Measurements from ENCODE around the gene RIC8B.

The RIC8B gene

DNA sequence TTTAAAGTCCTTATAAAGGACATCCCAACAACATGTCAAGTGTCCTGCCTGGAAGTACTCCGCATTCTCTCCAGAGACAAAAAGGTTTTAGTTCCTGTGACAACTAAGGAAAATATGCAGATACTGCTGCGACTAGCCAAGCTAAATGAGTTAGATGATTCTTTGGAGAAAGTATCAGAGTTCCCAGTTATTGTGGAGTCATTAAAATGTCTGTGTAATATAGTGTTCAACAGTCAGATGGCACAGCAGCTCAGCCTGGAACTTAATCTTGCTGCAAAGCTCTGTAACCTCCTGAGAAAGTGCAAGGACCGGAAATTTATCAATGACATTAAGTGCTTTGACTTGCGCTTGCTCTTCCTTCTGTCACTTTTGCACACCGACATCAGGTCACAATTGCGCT lies 40.2 kb downstream of the RIC8B start:
- DNase-seq: no peak

DNA sequence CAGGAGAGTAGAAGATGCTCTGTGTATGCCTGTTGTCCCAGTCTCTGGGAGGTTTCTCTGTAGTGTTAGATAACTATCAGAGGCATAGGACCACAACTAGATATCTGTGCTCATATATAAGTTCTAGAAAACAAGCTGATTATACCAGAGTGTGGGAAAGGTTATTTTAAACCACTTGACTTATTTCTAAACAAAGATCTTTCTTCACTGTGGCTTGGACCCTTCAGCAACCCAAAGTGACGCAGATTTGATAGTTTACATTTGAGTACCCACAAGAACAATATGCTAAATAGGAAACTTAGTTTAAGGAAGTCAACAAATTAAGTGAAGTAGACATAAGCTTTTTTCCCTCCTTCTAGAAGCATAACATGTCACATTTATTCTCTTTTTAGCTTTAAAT lies 41.3 kb downstream of the RIC8B start:
- no peak for DNase-seq

DNA sequence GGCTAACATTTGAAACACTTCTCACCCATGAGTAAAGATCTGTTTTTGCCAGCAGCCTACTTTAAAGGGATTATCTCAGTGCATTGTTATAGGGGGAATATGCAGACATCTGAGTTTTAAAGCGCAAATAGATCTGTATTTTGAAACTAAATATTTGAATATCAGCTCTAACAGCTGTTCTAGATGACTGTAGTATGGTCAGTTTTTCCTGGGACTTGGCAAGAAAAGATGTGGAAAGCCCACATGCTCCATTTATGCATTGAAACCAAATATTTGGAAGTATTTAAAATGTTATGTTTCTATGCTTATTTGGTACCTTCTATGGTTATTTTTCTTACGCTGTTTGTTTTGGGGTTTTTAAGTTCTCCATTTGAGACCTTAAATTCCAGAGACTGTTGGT lies 41.7 kb downstream of the RIC8B start:
- no peak for DNase-seq

DNA sequence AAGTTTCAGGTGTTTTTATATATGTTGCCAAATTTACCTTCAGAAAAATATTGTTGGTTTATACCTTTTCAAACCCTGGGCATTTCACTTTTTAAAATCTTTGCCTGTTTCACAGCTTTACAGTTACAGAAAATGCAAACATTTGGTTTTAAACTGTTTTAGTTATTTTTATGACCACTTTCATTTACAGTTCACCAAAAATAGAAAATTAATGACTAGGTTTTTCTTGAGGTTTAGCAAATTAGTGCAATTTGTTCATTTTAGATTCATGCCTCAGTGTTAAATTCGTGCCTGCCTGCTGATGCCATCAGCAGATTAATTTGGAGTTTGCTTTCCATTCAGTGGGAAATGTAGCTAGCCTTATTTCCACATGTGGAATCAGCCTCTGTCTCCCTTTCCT lies 45.5 kb downstream of the RIC8B start:
- no peak for DNase-seq

DNA sequence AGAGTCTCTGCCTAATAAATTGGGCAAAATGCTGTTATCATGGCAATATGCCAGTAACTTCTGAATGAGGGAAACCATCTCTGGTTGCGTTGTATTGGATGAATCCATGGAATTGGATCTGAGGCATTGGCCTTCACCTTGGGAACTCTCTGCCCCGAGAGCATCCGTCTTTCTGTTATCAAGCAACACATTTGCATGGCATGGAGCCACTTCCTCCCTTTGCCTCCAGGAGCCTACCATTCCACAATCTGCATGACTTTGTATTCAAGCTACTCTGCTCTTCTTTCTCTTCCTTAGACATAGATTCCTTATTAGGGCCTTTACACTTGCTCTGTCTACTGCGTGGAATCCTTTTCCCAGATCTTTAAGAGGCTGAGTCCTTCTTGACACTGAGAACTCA lies 57.2 kb downstream of the RIC8B start:
- no peak for DNase-seq

DNA sequence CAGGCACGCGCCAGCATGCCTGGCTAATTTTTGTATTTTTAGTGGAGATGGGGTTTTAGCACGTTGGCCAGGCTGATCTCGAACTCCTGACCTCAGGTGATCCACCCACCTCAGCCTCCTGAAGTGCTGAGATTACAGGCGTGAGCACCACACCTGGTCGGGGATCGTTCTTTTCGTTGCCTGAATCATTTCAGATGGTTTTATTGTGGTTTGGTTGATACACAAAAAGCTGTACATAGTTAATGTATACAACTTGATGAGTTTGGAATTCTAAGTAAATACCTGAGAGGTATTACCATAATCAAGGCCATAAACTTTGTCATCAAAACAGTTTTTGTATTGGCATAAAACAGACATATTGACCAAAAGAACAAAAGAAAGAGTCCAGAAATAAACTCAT lies 63.3 kb downstream of the RIC8B start:
- no peak for DNase-seq

DNA sequence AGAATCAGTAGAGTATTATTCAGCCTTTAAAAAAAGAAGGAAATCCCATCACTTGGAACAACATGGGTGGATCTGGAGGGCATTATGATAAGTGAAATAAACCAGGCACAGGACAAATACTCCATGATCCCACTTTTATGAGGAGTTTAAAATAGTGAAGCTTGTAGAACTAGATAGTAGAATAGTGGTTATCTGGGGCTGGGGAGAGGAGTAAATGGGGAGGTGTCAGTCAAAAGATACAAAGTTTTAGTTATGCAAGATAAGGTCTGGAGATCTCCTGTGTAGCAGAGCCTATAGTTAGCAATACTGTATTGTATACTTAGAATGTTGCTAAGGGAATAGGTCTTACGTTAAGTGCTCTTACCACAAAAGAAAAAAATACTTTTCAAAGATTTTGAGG lies 64.9 kb downstream of the RIC8B start:
- no peak for DNase-seq

DNA sequence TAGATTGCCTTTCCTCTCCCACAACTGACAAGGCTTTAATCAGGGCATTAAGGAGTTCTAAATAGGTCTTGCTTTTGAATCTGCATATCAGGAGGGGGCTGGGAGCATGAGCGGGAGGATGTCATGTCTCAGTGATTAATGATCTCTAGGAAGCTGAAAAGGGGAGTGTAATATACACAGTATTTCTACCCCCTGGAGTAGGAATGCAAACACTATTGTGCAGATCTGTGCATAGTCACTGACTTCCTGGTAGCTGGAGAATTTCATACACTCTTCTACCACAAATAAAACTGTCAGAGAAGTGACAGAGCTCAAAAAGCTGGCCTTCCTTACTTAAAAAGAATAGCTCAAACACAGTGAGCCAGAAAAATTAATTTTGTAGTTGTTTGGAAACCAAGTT lies 65.8 kb downstream of the RIC8B start:
- DNase-seq: no peak

DNA sequence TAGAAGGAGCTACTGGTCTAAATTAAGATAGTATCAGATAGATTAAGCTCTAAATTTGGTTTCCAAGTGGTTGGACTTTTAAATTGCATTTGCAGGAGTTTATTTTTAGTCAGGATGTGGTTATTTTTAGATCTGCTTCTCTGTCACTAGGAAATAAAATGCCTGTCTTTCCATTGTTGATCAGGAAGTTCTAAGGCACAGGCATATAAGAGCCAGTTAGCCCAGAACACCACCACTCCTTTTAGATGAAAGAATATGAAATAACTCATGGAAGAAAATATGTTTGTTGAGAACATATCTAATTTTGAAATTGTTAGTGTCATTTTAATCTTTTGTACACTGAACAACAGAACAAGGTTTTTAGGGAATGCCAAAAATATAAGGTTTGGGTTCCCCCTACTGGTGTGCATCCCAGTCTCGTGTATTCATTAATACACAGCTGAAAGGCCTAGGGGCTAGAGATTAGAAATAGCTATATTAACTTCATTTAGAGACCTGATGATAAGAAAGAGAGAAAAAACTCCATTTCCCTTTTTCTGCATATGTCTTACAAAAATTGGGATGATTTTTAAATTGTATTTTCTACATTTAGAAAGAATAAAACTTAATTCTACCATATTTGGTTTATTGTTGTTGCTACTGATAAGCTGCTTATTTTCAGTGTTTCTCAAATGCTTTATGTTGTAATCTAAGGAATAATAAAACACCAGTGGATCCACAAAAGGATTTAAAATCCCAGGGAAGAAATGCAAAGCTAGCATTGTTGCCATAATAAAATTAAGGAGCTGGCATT lies 67.2 kb downstream of the RIC8B start:
- peak; percentile 2 for DNase-seq

DNA sequence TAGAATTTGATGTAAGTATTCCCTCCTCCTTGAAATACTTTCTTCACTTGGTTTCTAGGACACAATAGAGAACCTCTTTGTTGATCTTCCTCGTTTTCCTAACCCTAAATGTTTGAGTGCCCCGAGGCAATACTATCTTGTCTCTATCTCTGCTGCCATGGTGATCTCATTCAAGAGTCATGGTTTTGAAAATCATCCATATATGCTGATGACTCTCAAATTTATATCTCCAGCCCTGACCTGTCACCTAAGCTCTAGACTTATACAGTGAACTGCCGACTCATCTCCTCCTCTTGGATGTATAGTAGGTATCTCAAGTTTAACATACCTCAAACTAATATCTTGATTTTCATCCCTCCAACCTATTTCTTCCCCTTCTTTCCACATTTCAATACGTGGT lies 71.4 kb downstream of the RIC8B start:
- no peak for DNase-seq

DNA sequence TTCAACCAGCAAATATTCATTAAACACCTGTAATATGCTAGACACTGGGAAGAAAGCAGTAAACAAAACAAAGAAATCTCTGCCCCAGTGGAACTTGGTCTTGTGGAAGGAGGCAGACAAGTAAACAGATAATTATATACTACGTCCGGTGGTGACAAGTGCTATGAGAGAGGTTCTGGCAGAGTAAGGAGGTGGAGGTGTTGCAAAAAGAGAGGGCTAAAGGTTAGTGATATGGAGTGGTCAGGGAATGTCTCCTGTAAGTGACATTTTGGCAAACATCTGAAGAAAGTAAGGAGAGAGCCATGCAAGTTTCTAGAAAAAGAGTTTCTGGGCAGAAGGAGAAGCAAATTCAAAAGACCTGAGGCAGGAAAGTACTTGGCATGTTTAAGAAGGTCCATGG lies 73.4 kb downstream of the RIC8B start:
- no peak for DNase-seq

DNA sequence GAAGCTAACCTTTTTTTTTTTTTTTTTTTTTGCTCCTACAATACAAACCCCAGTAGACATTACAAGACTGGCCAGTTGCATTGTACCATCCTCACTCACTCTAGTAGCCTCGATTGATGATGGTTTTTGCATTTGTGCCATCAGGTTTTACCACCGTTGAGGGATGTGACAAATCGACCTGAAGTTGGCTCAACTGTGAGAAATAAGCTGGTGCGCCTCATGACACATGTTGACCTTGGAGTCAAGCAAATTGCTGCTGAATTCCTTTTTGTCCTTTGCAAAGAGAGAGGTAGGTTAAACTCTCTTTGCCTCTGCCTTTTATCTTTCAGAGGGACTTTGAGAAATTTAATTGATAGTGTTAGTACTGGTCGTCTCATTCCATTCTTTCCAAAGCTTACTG lies 76.8 kb downstream of the RIC8B start:
- no peak for DNase-seq

DNA sequence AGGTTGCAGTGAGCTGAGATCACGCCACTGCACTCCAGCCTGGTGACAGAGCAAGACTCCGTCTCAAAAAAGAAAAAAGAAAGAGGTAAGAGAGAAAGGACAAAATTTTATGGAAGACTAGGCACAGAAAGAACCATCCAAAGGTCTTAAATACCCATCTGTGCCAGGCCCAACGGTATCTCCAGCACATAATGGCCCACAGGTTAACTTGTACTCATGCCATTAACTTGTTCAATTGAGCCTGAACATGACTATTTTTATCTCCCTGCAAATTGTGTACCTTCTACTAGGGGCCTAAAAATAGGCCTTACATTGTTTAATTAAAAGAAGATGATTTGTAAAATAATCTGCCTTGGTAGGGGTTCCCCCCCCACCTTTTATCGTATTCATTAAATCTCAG lies 80.2 kb downstream of the RIC8B start:
- DNase-seq: no peak

DNA sequence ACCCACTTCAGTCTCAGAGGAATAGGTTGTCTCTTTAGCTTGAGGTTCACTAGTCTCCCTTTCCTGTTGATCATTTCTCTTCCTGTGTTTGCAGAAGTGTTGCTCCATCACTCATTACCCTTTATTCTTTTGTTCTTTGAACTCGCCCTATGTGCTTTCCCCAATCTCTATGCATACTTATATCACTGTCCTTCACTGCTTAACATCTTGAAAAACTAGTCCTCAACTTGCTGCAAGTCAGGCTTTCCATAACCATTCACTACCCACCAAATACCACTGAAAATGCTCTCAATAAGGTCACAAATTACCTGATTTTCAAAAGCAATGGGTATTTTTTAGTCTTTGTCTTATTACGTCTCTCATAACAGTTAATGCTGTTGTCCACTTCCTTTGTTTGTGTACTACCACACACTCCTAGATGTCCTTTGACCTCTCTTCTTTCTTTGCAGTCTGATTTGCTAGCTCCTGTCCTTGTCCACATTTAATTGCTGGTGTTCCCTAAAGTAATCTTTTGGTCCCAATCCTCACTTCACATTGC lies 80.8 kb downstream of the RIC8B start:
- DNase-seq: no peak

DNA sequence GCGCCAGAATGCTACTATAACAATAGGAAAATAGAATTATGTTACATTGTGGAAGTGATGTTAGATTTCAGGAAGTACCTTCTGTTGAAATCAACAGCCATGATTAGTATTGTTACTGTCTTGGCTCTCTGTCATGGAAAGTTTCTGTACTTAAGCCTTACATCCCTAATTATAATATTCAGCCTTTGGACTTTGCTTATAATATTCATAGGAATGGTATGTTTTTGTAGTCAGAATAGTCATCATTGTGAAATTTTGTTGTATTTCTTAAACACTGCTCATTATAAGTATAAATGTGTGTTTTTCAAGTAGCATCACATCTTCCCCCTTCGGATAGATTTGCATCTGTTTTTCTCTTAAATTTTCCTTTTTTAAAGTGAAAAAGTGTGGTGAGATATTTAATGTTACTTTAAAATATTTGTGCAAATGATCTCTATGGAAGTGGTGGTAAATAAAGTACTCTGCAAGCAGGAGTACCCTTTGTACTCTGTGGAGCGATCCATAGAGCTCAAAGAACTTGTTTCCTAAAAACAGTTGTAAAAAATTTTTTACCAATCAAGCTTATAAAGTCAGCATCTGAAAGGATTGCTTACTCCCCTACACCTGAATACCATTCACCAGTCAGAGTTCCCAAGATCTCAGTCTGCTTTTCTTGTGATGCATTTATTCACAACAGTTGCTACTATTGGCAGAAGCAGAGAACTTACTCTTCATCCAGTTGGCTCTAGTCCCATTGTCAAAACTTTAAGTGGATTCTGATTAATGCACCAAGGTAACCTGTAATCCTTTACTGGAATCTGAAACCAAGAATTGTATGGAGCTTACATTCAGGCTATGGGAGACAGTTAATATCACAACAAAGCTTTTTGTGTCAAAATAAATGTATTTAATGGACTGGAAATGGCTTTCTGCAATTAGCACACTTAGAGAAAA lies 87.8 kb downstream of the RIC8B start:
- no peak for DNase-seq

DNA sequence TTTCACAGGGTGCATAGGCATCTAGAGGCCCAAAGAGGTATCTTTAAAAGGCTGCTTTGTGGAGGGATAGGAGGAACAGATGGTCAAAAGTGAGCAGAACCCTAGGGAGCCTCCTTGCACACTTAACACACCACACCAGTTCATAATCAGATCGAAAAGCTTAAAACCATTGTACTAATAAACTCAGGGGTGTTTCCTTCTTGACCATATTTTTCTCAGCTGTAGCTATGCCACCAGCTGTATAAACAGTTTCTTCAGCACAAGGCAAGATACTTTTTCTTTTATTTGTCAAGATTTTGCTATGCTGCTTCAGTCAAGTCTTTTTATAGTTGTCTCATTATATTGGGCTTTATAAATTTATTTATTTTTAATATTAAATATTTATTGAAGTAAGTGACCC lies 88.7 kb downstream of the RIC8B start:
- no peak for DNase-seq

DNA sequence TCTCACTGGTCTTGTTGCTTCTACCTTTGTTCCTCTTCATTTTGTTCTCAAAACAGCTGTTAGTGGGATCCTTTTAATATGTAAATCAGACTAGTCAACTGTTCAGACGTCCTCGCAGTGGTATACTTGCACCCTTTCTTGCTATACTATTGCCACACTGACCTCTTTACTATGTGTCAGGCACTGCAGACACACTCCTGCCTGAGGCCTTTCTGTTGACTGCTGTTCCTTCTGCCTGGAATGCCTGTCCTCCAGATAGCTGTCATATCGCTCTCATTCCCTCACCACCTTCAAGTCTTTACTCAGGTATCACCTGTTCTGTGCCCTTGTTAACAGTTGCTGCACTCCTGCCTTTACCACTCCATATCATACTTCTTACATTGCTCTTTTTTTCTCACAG lies 91.2 kb downstream of the RIC8B start:
- DNase-seq: no peak

DNA sequence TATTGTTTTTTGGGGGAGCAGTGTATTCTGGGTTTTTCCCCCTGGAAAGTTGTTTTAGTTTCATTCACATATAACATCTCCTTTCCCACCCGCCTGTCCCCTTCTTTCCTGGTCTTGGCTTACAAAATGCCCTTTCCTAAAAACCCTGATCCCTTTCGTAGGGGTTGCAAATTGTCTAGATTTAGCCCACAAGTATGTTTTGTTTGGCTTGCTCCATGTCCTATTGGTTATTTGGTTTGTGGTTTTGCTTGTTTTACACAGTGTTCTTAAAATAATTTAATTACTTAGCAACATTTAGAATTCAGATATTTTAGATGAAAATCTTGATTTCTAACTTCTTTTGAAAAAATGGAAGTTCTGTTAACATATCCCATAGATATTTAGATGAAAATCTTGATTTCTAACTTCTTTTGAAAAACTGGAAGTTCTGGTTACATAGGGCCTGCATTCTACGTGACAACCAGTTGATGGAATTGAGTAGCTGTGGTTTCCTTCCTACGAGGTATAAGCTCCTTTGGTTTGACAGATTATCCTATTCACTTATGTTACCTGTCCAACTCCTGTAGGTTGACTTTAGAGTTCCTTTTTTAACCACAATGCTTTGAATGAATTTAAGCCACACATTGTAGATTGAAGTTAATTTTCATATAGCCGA lies 92.1 kb downstream of the RIC8B start:
- DNase-seq: no peak

DNA sequence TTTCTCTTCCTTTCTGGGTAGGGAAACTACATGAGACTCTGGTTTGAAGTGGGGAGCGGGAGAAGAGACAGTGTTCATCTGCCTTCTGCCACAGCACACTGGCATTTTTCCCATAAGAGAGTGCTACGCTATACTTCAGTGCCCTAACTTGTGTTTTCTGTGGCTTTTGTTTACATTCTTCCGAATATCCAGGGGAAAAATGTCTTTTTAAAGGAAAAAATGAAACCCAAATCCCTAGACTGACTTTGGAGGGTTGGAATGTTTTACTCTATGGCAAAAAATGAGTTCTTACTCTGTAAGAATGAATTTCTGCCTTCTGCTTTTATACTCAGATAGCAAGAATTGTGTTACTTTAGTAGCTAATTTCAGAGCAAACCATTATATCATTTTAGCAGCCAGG lies 93.2 kb downstream of the RIC8B start:
- DNase-seq: no peak

DNA sequence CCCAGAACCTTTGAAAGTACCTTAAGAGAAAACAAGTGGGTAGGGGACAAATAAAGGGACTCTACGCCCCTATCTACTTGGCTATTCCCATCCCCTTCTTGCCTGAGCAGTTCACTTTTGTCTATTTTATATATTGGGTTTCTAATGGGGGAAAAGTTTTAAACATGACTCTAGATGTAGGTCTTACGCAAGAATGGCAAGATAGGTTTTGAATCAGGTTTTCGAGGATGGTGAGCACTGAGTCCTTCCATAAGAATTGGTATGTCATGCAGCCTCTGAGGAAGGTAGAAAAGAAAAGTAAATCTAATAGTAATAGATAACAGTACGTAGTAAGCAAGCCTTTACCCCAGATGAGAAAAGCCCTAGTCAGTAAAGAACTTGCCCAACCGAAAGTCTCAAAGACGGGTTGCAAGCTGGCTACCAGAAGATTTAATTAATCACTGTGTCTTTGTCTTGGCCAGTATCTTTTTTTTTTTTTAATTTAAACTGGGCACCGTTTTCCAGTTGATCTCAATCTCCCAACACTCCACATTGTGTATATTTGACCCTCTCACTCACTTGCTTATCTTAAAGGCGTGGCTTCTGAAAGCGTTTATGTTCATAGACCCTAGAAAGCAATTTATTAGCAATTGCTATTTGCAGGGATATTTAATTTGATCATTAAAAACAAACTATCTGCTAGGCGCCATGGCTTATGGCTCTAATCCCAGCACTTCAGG lies 94.7 kb downstream of the RIC8B start:
- no peak for DNase-seq

DNA sequence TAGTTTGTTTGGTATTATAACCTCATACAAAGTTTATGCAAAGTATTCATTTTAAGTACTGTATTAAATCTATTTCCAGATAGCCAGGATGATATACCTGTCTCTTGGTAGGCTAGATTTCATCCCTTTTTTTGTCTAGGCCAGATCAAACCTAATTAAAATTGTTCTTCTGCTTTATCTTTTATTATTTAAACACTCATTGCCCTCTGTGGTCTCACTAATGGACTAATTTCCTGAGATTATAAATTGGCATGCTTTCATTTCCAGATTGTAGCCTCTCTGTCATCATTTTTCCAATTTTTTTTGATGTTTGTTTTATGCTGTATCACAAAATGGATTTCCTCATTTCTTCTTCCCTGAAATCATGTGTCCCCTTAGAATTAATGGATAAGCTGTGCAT lies 95.6 kb downstream of the RIC8B start:
- no peak for DNase-seq

DNA sequence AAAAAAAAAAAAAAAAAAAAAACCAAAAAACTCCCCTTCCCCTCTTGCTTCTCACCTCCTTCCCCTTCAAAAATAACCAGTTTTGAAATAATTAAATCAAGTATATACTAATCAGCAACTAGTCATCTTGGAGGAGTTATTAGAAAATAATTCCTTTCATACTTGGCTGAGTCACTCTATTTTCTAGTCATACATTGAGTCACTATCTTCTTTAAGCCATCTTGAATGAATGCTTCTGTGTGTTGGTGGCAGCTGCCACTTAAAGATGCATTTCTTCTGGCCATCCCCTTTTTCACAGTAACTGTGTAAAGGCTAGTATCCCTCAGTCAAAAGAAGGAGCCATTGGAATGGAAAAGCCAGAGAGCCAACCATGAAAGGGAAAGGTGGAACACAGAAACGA lies 97.0 kb downstream of the RIC8B start:
- DNase-seq: no peak

DNA sequence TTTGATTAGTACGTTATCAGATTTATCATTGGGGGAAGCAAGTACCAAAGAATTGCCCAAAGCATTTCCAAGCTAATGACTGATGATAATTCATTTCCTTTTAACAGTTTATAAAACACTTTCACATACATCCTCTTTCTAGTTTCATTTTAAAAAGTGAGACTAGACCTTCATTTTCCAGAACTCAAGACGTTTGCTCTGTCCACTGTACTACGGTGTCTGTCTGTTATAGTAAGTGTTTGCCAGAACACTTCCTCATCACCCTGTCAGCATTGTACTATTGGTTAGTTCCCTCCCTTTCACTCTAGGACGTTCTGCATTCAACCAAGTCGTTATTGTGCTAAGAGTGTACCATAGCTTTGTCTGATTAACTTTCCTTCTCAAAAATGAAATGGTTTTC lies 99.5 kb downstream of the RIC8B start:
- DNase-seq: no peak
